ENCODE results near the gene TFAP2A. TPM values are rescaled to one million over a fixed set of nuclear protein-coding genes. Genes with fewer than 3 reads are reported as not detected.

TFAP2A gene
- total RNA-seq, 1 donor from 2014 or later = 20.7 TPM

GRCh38 chr6:10383331-10384090 is 31.4 kb downstream of the TFAP2A start:
- no peak for DNase-seq (ENCODE audit: low spot score)

- no peak for DNase-seq (ENCODE audit: low spot score)
These were observed 32.0 kb downstream of the TFAP2A start for GRCh38 chr6:10382728-10383330.

GRCh38 chr6:10382322-10382721 is 32.6 kb downstream of the TFAP2A start:
- no peak for DNase-seq (ENCODE audit: low spot score)

- DNase-seq (ENCODE audit: low spot score) = no peak
These were observed 33.1 kb downstream of the TFAP2A start for GRCh38 chr6:10381830-10382208.

GRCh38 chr6:10381133-10381829 is 33.6 kb downstream of the TFAP2A start:
- DNase-seq (ENCODE audit: low spot score) = no peak

GRCh38 chr6:10375391-10375969 is 39.4 kb downstream of the TFAP2A start:
- no peak for DNase-seq (ENCODE audit: low spot score)

- peak; percentile 45 for DNase-seq (ENCODE audit: low spot score)
These were observed 41.1 kb downstream of the TFAP2A start for GRCh38 chr6:10373642-10374359.

- no peak for DNase-seq (ENCODE audit: low spot score)
These were observed 45.0 kb downstream of the TFAP2A start for GRCh38 chr6:10369896-10370295.

GRCh38 chr6:10368861-10369260 is 46.0 kb downstream of the TFAP2A start:
- no peak for DNase-seq (ENCODE audit: low spot score)

- DNase-seq (ENCODE audit: low spot score) = no peak
These were observed 51.0 kb downstream of the TFAP2A start for GRCh38 chr6:10363911-10364310.

GRCh38 chr6:10362300-10362699 is 52.6 kb downstream of the TFAP2A start:
- no peak for DNase-seq (ENCODE audit: low spot score)

- no peak for DNase-seq (ENCODE audit: low spot score)
These were observed 53.4 kb downstream of the TFAP2A start for GRCh38 chr6:10361428-10361827.

GRCh38 chr6:10359581-10359980 is 55.3 kb downstream of the TFAP2A start:
- DNase-seq (ENCODE audit: low spot score) = no peak

GRCh38 chr6:10355115-10355702 is 59.7 kb downstream of the TFAP2A start:
- DNase-seq (ENCODE audit: low spot score) = no peak

GRCh38 chr6:10351791-10352190 is 63.1 kb downstream of the TFAP2A start:
- no peak for DNase-seq (ENCODE audit: low spot score)

GRCh38 chr6:10350720-10351119 is 64.2 kb downstream of the TFAP2A start:
- DNase-seq (ENCODE audit: low spot score) = no peak

- DNase-seq (ENCODE audit: low spot score) = no peak
These were observed 67.1 kb downstream of the TFAP2A start for GRCh38 chr6:10347561-10348327.

Measured in umbilical cord (tissue), 2 donors.